Measurements from ENCODE around the gene DYNC1I1.

Gene DYNC1I1

GRCh38 chr7:95993380-95993779 lies 221.0 kb downstream of the DYNC1I1 start:
- H3K4me2 ChIP-seq (ENCODE audit: low read depth, low read length, poor library complexity, severe bottlenecking) = no peak overlapping the region
- no peak overlapping the region for H3K9ac ChIP-seq (ENCODE audit: low read depth, low read length, poor library complexity, severe bottlenecking)
- no peaks in the 10 kb centered on the region for H3F3A ChIP-seq (ENCODE audit: low read depth)
- no peaks in the 10 kb centered on the region for H4K20me1 ChIP-seq (ENCODE audit: insufficient read depth, low read length, poor library complexity, severe bottlenecking)
- no peak overlapping the region for H2AFZ ChIP-seq (ENCODE audit: low read length)
- no peaks in the 10 kb centered on the region for H3K27me3 ChIP-seq (ENCODE audit: insufficient read depth, low read length, poor library complexity, severe bottlenecking)
- H3K36me3 ChIP-seq (ENCODE audit: insufficient read depth, low read length) = no peaks in the 10 kb centered on the region
- H3K9me2 ChIP-seq (replicated peaks; ENCODE audit: low read depth, low read length) = no peaks in the 10 kb centered on the region; the same call in 1 of the 2 replicates
- peak; percentile 46 for TF ChIP-seq CTCF (conservative IDR thresholded peaks at IDR 0.05; ENCODE audit: low read length)
- TF ChIP-seq EZH2phosphoT487 (IDR thresholded peaks at IDR 0.05; ENCODE audit: borderline replicate concordance) = no peak
- peaks cover 9% of the 10 kb centered on the region for H3K4me1 ChIP-seq (ENCODE audit: insufficient read depth, low read length, poor library complexity, severe bottlenecking)
- H3K79me2 ChIP-seq (ENCODE audit: insufficient read depth, low read length) = no peaks in the 10 kb centered on the region
- no peaks in the 10 kb centered on the region for H3K9me3 ChIP-seq (ENCODE audit: insufficient read depth, low read depth, low read length)
- no peak overlapping the region for H3K4me3 ChIP-seq (ENCODE audit: low read length, poor library complexity, severe bottlenecking)

GRCh38 chr7:95996174-95996573 lies 223.8 kb downstream of the DYNC1I1 start:
- Histone ChIP-seq H2AFZ (ENCODE audit: low read length) (no peak overlapping the region), H4K20me1 (ENCODE audit: insufficient read depth, low read length, poor library complexity, severe bottlenecking) (no peaks in the 10 kb centered on the region), H3K27me3 (ENCODE audit: insufficient read depth, low read length, poor library complexity, severe bottlenecking) (no peaks in the 10 kb centered on the region), H3K79me2 (ENCODE audit: insufficient read depth, low read length) (no peaks in the 10 kb centered on the region), H3K36me3 (ENCODE audit: insufficient read depth, low read length) (no peaks in the 10 kb centered on the region), H3K4me1 (ENCODE audit: insufficient read depth, low read length, poor library complexity, severe bottlenecking) (peaks cover 9% of the 10 kb centered on the region), H3K4me2 (ENCODE audit: low read depth, low read length, poor library complexity, severe bottlenecking) (no peak overlapping the region), H3K9me2 (replicated peaks; ENCODE audit: low read depth, low read length) (no peaks in the 10 kb centered on the region), H3K4me3 (ENCODE audit: low read length, poor library complexity, severe bottlenecking) (no peak overlapping the region), H3K9me3 (ENCODE audit: insufficient read depth, low read depth, low read length) (no peaks in the 10 kb centered on the region), H3K9ac (ENCODE audit: low read depth, low read length, poor library complexity, severe bottlenecking) (no peak overlapping the region), H3F3A (ENCODE audit: low read depth) (no peaks in the 10 kb centered on the region)
- TF ChIP-seq CTCF (conservative IDR thresholded peaks at IDR 0.05; ENCODE audit: low read length) (no peak), EZH2phosphoT487 (IDR thresholded peaks at IDR 0.05; ENCODE audit: borderline replicate concordance) (no peak)

GRCh38 chr7:95996886-95997285 lies 224.5 kb downstream of the DYNC1I1 start:
- H3K9ac ChIP-seq (ENCODE audit: low read depth, low read length, poor library complexity, severe bottlenecking) = no peak overlapping the region
- H4K20me1 ChIP-seq (ENCODE audit: insufficient read depth, low read length, poor library complexity, severe bottlenecking) = no peaks in the 10 kb centered on the region
- no peaks in the 10 kb centered on the region for H3F3A ChIP-seq (ENCODE audit: low read depth)
- no peaks in the 10 kb centered on the region for H3K36me3 ChIP-seq (ENCODE audit: insufficient read depth, low read length)
- no peak overlapping the region for H3K4me3 ChIP-seq (ENCODE audit: low read length, poor library complexity, severe bottlenecking)
- H3K79me2 ChIP-seq (ENCODE audit: insufficient read depth, low read length) = no peaks in the 10 kb centered on the region
- H2AFZ ChIP-seq (ENCODE audit: low read length) = no peak overlapping the region
- no peaks in the 10 kb centered on the region for H3K9me3 ChIP-seq (ENCODE audit: insufficient read depth, low read depth, low read length)
- TF ChIP-seq EZH2phosphoT487 (IDR thresholded peaks at IDR 0.05; ENCODE audit: borderline replicate concordance) = no peak
- H3K4me1 ChIP-seq (ENCODE audit: insufficient read depth, low read length, poor library complexity, severe bottlenecking) = peaks cover 9% of the 10 kb centered on the region
- no peak overlapping the region for H3K4me2 ChIP-seq (ENCODE audit: low read depth, low read length, poor library complexity, severe bottlenecking)
- H3K9me2 ChIP-seq (replicated peaks; ENCODE audit: low read depth, low read length) = no peaks in the 10 kb centered on the region
- no peaks in the 10 kb centered on the region for H3K27me3 ChIP-seq (ENCODE audit: insufficient read depth, low read length, poor library complexity, severe bottlenecking)

- Histone ChIP-seq H3K9ac (ENCODE audit: low read depth, low read length, poor library complexity, severe bottlenecking) (no peak overlapping the region), H2AFZ (ENCODE audit: low read length) (no peak overlapping the region), H3K4me1 (ENCODE audit: insufficient read depth, low read length, poor library complexity, severe bottlenecking) (peaks cover 9% of the 10 kb centered on the region), H3K79me2 (ENCODE audit: insufficient read depth, low read length) (no peaks in the 10 kb centered on the region), H3K9me3 (ENCODE audit: insufficient read depth, low read depth, low read length) (no peaks in the 10 kb centered on the region), H3K36me3 (ENCODE audit: insufficient read depth, low read length) (no peaks in the 10 kb centered on the region), H3F3A (ENCODE audit: low read depth) (no peaks in the 10 kb centered on the region), H3K4me3 (ENCODE audit: low read length, poor library complexity, severe bottlenecking) (no peak overlapping the region), H3K4me2 (ENCODE audit: low read depth, low read length, poor library complexity, severe bottlenecking) (no peak overlapping the region), H3K9me2 (replicated peaks; ENCODE audit: low read depth, low read length) (no peaks in the 10 kb centered on the region), H4K20me1 (ENCODE audit: insufficient read depth, low read length, poor library complexity, severe bottlenecking) (no peaks in the 10 kb centered on the region), H3K27me3 (ENCODE audit: insufficient read depth, low read length, poor library complexity, severe bottlenecking) (no peaks in the 10 kb centered on the region)
- TF ChIP-seq EZH2phosphoT487 (IDR thresholded peaks at IDR 0.05; ENCODE audit: borderline replicate concordance) = no peak
- no peak for TF ChIP-seq CTCF (conservative IDR thresholded peaks at IDR 0.05; ENCODE audit: low read length)
These were observed 225.3 kb downstream of the DYNC1I1 start for GRCh38 chr7:95997632-95998031.

All from Loucy (cell line).